Measurements from ENCODE around the gene BEX1.

The BEX1 gene

DNA sequence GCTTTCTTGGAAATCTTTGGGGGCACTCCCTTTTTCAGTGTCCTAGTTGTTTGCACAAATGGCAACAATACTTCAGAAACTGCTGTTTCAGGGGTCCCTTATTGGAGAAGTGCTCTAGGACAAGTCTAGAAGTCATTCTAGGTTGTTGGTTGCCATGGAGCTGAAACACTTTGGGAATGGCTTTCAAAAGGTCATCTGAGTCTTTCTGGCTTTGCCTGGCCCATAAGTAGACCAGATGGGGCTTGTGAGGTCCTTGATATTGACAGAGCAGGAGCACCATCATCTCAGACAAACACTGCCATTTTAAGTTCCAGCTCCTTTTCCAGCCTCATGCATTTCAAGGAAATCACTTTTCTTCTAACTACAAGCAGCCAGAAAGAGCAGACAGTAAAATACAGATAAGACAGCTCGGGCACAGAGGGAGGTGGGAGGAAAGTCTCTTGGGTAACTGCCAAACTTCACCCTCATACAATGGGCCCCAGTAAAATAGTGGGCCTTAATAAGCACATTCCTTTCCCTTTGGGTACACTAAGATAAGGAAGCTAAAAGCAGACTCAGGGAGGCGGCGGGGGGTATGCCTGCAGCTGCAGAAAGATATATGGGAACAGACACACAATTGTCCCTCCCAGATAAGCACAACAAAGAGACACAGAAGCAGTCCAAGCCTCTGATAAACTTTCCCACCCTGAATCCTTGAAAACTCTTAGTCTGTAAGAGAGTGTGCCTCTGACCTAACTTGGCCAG is 37.5 kb upstream of the BEX1 start:
- TF ChIP-seq, protein P1, sequence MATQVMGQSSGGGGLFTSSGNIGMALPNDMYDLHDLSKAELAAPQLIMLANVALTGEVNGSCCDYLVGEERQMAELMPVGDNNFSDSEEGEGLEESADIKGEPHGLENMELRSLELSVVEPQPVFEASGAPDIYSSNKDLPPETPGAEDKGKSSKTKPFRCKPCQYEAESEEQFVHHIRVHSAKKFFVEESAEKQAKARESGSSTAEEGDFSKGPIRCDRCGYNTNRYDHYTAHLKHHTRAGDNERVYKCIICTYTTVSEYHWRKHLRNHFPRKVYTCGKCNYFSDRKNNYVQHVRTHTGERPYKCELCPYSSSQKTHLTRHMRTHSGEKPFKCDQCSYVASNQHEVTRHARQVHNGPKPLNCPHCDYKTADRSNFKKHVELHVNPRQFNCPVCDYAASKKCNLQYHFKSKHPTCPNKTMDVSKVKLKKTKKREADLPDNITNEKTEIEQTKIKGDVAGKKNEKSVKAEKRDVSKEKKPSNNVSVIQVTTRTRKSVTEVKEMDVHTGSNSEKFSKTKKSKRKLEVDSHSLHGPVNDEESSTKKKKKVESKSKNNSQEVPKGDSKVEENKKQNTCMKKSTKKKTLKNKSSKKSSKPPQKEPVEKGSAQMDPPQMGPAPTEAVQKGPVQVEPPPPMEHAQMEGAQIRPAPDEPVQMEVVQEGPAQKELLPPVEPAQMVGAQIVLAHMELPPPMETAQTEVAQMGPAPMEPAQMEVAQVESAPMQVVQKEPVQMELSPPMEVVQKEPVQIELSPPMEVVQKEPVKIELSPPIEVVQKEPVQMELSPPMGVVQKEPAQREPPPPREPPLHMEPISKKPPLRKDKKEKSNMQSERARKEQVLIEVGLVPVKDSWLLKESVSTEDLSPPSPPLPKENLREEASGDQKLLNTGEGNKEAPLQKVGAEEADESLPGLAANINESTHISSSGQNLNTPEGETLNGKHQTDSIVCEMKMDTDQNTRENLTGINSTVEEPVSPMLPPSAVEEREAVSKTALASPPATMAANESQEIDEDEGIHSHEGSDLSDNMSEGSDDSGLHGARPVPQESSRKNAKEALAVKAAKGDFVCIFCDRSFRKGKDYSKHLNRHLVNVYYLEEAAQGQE (IDR thresholded peaks at IDR 0.05; ENCODE audit: insufficient replicate concordance, low read depth): no peak
- TF ChIP-seq POLR2AphosphoS5 (IDR thresholded peaks at IDR 0.05; ENCODE audit: low read depth) (no peak), GABPA (IDR thresholded peaks at IDR 0.05; ENCODE audit: low read depth) (no peak), SPI1 (IDR thresholded peaks at IDR 0.05; ENCODE audit: borderline replicate concordance, low read depth) (no peak)
- TF ChIP-seq, protein P2, sequence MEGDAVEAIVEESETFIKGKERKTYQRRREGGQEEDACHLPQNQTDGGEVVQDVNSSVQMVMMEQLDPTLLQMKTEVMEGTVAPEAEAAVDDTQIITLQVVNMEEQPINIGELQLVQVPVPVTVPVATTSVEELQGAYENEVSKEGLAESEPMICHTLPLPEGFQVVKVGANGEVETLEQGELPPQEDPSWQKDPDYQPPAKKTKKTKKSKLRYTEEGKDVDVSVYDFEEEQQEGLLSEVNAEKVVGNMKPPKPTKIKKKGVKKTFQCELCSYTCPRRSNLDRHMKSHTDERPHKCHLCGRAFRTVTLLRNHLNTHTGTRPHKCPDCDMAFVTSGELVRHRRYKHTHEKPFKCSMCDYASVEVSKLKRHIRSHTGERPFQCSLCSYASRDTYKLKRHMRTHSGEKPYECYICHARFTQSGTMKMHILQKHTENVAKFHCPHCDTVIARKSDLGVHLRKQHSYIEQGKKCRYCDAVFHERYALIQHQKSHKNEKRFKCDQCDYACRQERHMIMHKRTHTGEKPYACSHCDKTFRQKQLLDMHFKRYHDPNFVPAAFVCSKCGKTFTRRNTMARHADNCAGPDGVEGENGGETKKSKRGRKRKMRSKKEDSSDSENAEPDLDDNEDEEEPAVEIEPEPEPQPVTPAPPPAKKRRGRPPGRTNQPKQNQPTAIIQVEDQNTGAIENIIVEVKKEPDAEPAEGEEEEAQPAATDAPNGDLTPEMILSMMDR (IDR thresholded peaks at IDR 0.05; ENCODE audit: insufficient read depth, low read length): no peak
- Histone ChIP-seq H3K4me3 (replicated peaks; ENCODE audit: insufficient read depth, low read length) (no peak overlapping the region), H3K27ac (replicated peaks) (no peak overlapping the region), H3K27me3 (ENCODE audit: insufficient read depth, poor library complexity, severe bottlenecking) (no peaks in the 10 kb centered on the region)
- no peak for DNase-seq (ENCODE audit: low read depth in 1 of 2, low spot score in 1 of 2)

DNA sequence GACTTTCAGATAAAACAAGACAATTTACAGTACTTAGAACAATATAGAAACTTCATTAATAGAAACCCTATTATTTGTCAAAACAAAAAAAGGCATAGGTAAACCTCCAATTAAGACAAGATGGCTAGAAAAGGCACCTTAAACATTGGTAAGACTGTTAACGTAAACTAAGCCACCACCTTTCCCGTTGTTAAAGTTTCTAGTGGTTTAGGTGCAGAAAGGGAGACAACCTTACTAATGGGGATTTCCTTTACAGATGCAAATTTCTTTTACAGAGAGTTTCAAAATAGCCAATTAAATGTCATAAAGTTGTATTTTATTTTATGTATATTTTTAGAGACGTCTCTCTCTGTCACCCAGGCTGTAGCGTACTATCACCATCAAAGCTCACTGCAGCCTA is 36.5 kb upstream of the BEX1 start:
- Histone ChIP-seq H3K4me3 (replicated peaks; ENCODE audit: insufficient read depth, low read length) (no peak overlapping the region), H3K27me3 (ENCODE audit: insufficient read depth, poor library complexity, severe bottlenecking) (no peaks in the 10 kb centered on the region), H3K27ac (replicated peaks) (no peak overlapping the region)
- DNase-seq (ENCODE audit: low read depth in 1 of 2, low spot score in 1 of 2): no peak
- TF ChIP-seq SPI1 (IDR thresholded peaks at IDR 0.05; ENCODE audit: borderline replicate concordance, low read depth): no peak
- TF ChIP-seq, protein P2 (IDR thresholded peaks at IDR 0.05; ENCODE audit: insufficient read depth, low read length): no peak
- TF ChIP-seq POLR2AphosphoS5 (IDR thresholded peaks at IDR 0.05; ENCODE audit: low read depth): no peak
- TF ChIP-seq, protein P1 (IDR thresholded peaks at IDR 0.05; ENCODE audit: insufficient replicate concordance, low read depth): no peak
- no peak for TF ChIP-seq GABPA (IDR thresholded peaks at IDR 0.05; ENCODE audit: low read depth)

DNA sequence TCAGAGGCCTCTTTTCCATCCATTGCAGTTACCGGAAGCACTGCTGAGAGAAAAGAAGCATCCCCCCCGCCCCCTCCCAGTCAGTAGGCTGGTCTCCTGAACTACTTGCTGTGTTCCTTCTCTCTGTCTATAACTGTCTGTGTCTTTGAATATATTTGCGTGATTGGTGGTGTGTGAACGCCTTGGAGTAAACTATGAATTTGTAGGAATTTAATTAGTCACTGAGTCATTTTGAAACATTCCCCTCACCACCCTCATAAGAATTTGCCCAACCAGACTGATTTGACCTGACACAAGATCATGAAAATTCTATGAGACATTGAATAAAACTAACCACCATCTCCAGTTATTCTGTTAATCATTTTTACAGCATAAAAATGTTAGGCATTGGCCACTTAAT is 35.7 kb upstream of the BEX1 start:
- Histone ChIP-seq H3K27ac (replicated peaks) (no peak overlapping the region), H3K27me3 (ENCODE audit: insufficient read depth, poor library complexity, severe bottlenecking) (no peaks in the 10 kb centered on the region), H3K4me3 (replicated peaks; ENCODE audit: insufficient read depth, low read length) (no peak overlapping the region)
- no peak for DNase-seq (ENCODE audit: low read depth in 1 of 2, low spot score in 1 of 2)
- TF ChIP-seq GABPA (IDR thresholded peaks at IDR 0.05; ENCODE audit: low read depth) (no peak), POLR2AphosphoS5 (IDR thresholded peaks at IDR 0.05; ENCODE audit: low read depth) (no peak)
- TF ChIP-seq, protein P1 (IDR thresholded peaks at IDR 0.05; ENCODE audit: insufficient replicate concordance, low read depth): no peak

All from HL-60 (cell line).